GM12874 (cell line): ENCODE results near the gene HNRNPAB.

ENCODE experiments used
- TF ChIP-seq, protein P1 (sequence below): IDR thresholded peaks from 2 replicates; pipeline ENCODE4 v1.5.1; 2011; ENCODE audit warnings: low read depth, mild to moderate bottlenecking, control low read depth, low read length, moderate library complexity; ENCODE audit not compliant: insufficient read depth

HNRNPAB gene

DNA sequence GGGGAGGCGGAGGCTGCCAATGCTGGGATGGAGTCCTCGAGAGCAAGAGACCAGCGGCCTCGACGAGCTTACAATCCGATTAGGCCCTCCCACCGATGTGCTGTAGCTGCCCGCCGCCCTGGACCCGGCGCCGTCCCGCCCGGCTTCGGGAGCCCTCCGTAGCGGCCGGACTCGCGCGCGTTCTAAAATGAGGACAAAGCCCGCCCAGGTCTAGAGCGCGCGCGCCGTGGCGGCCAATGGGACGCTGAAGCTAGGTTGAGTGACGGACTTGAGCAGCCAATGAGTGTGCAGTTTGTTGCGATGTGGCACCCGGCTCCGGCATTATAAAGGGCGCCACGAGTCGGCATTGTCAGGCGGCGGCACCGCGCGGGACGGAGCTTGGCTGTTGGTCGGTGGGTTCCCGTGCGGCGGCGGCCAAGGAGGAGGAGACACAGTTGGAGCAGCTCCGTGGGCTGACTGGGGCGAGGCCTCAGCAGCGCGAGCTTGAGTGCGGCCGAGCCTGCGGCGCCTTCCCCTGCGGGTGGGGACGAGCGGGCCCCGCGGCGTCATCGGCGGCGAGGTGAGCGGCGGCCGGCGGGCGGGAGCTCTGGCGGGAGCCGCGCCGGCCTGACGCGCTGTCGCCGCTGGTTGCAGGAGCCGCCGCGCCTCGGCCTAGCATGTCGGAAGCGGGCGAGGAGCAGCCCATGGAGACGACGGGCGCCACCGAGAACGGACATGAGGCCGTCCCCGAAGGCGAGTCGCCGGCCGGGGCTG lies at the start of gene HNRNPAB:
Gene HNRNPAB, plus strand, starts transcription at position 352 of the 753 bp plus-strand sequence. Its CDS starts 305 bp downstream, at position 657.
- TF ChIP-seq, protein P1, sequence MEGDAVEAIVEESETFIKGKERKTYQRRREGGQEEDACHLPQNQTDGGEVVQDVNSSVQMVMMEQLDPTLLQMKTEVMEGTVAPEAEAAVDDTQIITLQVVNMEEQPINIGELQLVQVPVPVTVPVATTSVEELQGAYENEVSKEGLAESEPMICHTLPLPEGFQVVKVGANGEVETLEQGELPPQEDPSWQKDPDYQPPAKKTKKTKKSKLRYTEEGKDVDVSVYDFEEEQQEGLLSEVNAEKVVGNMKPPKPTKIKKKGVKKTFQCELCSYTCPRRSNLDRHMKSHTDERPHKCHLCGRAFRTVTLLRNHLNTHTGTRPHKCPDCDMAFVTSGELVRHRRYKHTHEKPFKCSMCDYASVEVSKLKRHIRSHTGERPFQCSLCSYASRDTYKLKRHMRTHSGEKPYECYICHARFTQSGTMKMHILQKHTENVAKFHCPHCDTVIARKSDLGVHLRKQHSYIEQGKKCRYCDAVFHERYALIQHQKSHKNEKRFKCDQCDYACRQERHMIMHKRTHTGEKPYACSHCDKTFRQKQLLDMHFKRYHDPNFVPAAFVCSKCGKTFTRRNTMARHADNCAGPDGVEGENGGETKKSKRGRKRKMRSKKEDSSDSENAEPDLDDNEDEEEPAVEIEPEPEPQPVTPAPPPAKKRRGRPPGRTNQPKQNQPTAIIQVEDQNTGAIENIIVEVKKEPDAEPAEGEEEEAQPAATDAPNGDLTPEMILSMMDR, result no peak

GRCh38 chr5:178155065-178155464 lies 49.3 kb upstream of the HNRNPAB start:
- TF ChIP-seq, protein P1, result no peak

- TF ChIP-seq, protein P1, result no peak
Measured at GRCh38 chr5:178160176-178160575, 44.2 kb upstream of the HNRNPAB start.

GRCh38 chr5:178162481-178162880 lies 41.9 kb upstream of the HNRNPAB start:
- TF ChIP-seq, protein P1, result no peak

- TF ChIP-seq, protein P1, result peak; percentile 98
Measured at GRCh38 chr5:178163772-178164735, 40.3 kb upstream of the HNRNPAB start.

GRCh38 chr5:178165581-178165980 lies 38.8 kb upstream of the HNRNPAB start:
- TF ChIP-seq, protein P1, result no peak

GRCh38 chr5:178170455-178170854 lies 33.9 kb upstream of the HNRNPAB start:
- TF ChIP-seq, protein P1, result no peak
